ENCODE data around the gene RYR2.
A peak's percentile ranks its signal among the peaks of the same experiment; 100 is the strongest.
"Not testable (repeated sequence)": the region's sequence is repeated elsewhere in the genome, so short reads cannot be mapped to it uniquely, and the experiment has no call there.

The RYR2 gene

DNA sequence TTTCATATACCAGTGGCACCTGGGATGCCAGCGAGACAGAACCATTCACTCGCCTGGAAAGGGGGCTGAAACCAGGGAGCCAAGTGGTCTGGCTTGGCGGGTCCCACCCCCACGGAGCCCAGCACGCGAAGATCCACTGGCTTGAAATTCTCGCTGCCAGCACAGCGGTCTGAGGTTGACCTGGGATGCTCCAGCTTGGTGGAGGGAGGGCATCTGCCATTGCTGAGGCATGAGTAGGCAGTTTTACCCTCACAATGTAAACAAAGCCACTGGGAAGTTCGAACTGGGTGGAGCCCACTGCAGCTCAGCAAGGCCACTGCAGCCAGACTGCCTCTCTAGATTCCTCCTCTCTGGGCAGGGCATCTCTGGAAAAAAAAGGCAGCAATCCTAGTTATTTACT is 778.6 kb downstream of the RYR2 start:
- DNase-seq = not testable (repeated sequence)

DNA sequence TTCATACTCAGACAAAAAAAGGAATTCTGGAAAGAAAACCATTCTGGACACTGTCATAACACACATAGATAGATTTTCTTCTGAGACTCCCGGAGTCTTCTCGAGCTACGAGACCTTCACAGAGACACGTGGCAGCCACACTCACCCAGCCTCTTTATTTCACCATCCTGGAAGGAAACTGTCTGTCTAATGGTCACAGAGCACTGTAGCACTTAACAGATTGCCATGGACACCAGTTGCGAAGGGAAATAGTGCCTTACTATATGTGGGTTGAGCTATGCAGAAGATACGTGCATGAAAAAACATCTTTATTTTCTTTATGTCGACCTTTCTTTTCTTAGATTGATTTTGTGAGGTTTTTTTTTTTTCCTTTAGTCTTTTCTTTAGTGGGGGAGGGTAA is 790.9 kb downstream of the RYR2 start:
- DNase-seq = no peak

DNA sequence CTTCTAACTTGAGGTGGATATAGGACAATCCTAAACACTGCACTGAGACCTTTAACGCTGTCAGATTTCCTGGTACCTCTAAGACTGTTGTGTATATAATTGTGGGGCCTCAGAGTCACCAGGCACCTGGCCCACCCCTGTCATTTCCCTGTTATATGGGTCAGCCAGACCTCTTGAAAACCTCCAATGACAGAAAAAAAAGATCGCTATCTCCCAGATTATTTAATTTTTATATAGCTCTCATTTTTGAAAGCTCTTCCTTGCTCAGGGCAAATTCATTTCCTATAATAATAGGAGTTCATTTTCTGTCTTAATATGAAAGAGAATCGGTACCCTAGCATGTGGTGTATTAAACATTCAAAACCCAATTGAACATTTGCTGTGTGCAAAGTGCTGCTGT is 792.1 kb downstream of the RYR2 start:
- no peak for DNase-seq

DNA sequence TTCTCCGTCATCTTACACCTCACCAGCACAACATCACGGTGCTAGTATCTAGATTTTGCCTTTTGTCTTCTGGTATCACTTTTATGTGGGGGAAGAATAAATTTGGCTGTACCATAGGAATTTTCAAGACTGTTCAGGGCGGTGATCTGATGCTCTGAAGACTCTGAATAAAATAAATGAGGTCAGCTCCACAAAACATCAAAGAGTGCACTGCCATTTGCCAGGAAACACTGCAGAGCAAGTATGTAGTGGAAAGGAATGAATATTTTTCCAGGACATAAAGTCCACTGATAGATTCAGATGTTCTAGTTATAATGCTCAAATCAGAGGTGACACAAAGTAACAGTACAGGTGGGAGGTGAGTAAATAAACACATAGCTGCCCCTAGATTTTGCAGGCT is 792.5 kb downstream of the RYR2 start:
- no peak for DNase-seq

DNA sequence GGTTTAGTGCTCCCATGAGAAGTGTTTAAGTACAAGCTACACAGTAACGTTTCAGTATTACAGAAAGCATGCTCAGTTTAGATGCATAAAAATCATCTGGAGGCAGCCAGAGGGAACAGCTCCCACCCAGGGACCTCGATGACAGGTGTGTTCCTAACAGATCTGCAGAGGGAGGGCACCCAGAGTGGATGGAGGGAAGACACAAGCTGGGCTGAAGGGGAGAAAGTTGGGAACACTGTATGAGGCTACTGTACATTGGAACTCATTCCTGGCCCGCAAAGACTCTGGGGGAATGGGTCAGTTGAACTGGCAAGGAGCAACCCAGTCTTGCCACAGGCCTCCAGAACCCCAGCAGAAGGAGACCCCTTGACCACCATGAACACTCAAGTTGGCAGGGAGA is 796.3 kb downstream of the RYR2 start:
- DNase-seq = no peak

DNA sequence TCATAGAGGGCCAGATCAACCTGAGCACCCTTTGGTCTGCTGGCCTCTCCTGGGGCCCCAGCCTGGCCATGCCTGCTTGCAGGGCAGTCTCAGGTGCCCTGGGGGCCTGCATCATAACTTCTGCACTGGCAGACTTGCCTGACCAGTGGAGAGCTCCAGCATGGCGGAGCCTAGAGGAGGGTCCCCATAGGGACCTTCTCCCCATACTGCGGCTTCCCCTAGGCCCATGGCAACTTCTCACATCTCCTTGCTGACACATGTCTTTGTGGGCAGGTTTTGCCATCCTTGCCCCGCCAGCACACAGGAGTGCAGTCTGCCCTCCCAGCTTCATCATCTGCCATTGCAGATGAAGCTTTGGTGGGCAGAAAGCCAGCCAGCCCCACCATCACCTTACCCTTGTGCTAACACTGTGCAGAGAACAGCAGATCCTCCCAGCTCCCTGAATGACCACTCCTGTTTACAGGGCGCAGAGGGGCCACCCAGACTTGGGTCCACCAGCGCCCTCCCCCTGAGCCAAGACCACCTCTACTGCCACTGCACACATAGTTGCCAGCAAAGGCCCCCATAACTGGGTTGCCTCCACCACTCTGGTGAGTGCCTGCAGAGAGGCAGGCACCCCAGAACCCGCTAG is 797.0 kb downstream of the RYR2 start:
- no peak for DNase-seq

DNA sequence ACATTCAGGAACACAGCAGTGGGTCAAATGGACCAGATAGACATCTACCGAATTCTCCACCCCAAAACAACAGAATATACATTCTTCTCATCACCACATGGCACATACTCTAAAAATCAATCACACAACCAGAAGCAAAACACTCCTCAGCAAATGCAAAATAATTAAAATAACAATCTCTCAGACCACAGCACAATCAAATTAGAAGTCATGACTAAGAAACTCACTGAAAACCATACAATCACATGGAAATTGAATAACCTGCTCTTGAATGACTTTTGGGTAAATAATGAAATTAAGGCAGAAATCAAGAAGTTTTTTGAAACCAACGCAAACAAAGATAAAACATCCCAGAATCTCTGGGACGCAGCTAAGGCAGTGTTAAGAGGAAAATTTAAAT is 799.5 kb downstream of the RYR2 start:
- DNase-seq = no peak

DNA sequence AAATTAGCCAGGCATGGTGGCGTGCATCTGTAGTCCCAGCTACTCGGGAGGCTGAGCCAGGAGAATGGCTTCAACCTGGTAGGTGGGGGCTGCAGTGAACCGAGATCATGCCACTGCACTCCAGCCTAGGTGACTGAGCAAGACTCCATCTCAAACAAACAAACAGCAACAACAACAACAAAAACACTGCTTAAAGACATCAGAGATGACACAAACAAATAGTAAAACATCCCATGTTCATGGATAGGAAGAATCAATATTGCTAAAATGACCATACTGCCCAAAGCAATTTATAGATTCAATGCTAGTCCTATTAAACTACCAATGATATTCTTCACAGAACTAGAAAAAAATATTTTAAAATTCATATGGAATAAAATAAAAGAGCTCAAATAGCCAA is 801.5 kb downstream of the RYR2 start:
- not testable (repeated sequence) for DNase-seq

DNA sequence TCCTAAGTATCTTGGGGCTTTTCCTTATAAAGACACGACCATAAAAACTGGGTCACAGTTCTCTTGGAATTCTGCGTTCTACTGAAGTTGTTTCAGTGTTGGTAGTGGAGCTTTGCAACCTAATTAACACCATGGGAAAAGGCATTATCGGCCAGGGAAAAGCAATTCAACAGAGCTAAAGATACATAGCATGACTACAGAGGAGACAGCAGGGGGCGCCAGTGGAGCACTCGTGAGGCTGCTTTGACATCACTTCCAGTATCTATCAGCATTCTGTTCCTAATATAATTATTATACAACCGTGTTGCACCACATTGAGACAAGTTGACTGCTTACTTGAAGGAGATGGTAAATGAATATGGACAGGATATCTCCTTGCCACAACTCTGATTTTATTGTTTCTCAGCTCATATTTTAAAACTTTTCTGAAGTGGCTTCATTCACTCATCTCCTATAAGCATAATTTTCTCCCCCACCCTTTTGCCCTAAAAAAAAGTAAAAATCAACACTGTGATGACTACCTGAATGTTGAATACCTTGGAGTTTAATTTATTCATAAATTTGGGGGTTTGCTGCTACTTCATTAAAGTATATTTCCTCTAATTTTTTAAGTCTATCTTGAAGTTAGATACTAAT is 809.3 kb downstream of the RYR2 start:
- peak; percentile 50 for DNase-seq

DNA sequence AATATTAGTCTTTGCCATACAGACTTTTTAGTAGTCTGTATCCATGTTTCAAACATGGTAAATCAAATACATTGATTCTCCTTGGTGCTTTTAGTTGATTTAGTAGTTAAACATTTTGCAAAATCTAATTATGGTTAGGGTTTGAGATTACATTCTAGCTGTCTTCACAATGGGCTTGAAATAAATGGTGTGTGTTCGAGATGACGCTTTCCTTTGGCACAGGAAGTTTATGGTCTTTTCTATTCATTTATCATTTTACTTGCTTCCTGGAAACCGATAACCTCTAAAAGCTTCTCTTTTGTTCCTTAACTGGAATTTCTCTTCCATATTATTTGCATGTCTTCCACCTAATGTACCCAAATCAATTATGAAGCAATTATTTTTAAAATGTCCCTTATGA is 810.4 kb downstream of the RYR2 start:
- no peak for DNase-seq

DNA sequence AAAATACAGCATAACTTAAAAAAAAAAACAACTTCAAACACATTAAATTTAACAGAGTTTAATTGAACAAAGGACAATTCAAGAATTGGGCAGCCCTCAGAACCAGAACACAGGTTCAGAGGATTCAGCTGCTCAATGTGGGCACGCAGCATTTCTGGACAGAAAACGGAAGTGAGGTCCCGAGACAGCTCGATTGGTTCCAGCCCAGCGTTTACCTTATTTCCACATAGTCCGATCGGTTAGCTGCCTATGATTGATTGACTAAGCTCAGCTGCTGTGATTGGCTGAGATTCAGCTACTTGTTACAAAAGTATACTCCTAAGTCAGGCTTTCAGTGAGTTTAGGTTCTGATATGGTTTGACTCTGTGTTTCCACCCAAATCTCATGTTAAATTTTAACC is 815.5 kb downstream of the RYR2 start:
- DNase-seq = no peak

DNA sequence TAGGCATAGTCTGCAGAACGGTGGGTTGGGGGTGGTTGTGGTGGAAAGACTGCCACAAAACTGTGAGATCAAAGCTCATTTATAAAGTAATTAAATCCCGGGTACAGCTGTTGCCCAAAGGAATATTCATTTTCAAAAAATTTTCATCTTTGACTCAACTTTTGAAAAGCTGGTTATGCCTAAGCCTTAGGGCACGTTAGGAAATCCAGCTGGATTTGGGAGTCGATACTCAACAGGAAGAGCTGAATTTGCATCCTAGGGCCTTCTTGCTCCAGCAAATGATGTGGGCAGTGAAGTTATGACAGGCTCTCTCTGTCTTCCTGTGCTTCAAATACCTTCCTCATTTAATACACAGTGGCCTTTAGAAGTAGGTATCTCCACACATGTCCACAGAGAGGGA is 817.0 kb downstream of the RYR2 start:
- no peak for DNase-seq

DNA sequence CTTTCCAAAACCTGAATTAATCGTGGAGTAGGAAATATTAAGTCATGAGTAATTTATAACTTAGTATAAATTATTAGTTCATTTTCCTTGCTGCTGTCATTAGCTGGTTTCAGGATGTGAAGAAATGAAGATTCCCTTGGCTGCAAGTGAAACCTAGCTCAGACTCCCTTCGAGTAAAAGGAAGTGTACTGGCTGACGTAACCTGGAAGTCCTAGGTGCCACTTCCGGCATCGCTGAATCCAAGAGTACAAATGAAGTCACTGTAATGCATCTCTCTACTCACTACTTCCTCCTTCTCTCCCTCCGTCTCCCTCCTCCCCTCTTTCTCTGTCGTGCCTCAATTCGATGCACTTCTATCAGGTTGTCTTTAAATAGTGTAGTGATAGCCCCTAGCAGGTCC is 820.0 kb downstream of the RYR2 start:
- no peak for DNase-seq

DNA sequence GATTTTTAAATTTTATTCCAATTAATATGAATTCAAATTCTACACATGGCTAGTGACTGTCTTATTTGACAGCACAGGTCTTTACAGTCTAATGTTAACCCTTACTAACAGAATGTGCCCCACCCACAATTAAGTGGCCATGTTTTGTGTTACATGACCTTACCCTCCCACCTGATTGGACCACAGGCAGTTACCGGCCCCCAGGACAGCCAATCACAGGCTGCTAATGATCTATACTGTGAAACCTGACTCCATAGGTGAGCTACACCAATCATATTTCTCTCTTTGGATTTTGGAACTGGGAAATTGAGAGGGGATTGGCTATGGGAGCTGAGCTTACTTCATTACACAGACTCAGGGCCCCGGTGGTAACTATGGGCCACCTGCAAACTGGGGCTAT is 821.2 kb downstream of the RYR2 start:
- no peak for DNase-seq

DNA sequence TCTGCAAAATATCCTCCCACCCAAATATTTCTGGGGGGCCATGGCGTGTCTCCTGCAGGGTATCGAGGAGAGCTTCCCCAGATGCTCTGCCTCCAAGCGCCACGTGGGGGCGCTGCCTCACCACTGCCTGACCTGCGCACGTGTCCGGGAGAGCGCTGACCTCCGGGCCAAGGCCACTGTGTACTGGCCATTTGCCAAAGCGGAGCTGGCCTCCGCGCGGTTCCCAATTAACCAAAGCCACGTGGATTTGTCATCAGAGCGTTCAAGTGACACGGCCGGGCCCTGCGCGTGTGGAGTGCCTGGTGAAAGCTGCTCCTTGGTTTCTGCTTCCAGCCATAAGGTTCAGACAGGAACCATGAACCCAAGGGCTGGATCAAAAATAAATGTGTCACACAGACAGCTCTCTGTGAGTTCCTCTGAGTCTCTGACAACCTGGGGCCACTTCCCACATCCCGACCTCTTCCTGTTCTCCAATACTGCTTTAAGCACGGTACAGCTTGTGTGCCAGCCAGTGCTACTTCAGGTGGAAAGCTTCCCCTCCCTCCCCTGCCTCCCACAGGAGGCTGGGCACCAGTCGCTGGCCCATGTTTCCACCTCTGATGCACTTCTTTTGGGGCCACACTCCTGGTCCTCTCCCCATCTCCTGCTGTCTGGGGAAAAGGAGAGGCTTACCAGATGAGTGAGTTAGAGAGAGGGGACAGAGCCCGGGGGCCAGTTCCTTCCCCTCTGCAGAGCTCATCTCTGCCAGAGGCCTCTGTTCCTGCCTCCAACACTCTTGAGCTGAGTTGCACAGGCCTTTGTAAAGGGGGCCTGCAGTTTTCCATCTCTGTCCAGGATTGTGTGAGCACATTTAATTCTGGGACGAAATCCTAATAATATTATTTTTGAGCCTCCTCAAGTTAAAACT is 822.6 kb downstream of the RYR2 start:
- DNase-seq = peak; percentile 40

DNA sequence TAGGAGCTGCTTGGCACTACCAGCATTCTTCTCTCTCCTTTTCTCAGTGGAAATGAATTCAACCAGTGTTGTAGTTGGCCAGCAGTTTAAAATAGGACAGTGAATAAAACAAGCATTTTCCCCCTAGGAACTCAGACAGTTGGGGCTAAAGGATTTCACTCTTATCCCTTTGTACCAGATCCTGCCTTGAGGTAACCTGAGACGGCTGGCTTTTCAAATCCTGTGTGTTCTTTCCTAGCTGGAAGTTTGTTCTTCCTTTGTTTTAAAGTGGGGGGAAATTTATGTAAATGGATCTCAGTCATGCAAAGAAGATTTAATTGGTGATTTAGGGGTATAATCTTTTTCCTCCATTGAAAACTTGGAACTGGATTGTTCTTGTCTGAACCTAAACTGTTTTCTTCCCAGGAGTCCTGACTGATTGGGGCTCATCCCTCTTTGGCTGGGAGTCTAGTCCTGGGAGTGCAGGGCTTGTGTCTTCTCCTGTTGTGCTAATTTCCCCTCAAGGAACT is 825.5 kb downstream of the RYR2 start:
- DNase-seq = no peak

DNA sequence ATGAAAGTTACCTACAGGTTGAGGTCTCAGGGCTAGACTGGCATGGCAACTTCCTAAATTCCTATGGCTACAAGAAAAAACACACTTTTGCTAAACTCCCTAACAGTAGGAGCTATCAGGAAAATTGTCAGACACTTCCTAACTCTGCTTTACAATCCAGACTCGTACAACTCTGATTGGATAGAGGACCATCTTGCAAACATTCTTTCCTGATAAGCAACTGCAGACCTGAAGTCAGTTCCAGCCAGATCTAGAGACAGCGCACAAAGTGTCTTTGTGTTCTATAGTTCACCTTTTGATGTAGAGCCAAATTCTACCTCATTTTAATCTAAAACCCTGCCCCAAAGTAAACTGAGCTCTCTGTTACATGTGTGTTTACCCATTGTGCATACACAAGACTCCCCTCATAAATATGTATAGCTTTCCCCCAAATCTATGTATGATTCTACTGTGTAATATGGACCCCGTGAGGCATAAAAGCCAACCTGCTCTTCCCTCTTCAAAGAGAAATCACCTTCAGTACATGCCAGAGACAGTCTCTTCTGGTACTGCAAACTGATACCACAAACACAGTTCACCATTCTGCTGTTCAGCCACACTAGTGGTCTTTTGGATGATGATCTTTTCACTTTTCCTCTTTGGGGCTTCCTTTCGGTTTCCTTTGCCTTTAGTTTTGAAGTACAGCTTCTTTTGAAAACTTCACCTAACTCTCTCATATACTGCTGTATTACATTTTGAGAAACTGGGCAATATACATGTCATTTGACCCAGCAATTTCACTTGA is 827.0 kb downstream of the RYR2 start:
- no peak for DNase-seq

DNA sequence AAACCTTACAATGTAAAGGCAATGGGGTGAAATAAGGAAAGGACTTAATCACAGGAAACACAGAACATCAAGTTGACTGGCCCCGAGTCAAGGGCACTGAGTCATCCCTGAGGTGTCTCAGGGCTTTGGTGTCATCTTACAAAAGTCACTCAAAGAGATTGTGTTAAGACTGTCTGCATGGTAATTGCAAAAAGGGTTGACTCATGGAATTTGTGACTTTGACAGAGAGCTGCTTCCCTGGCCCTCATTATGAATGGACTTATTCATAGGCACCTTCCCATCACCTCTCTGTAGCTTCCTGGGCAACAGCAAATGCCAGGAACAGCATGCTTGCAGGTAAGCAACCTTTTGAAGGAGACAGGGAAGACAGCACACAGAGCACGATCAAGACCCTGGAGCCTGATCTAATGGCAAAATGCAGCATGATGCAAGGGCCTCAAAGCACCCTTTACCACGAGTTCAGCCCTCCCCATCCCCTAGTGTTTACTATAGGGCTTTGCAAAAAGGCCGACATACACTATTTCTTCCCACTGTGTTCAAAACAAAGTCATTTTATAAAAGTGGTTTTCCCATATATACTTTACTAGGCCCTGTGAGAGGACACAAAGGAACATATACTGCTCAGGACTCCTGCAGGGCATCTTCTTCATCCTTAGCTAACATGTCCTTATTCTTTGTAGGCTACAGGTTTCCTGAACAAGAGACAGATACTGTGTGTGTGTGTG is 831.7 kb downstream of the RYR2 start:
- peak; percentile 6 for DNase-seq

DNA sequence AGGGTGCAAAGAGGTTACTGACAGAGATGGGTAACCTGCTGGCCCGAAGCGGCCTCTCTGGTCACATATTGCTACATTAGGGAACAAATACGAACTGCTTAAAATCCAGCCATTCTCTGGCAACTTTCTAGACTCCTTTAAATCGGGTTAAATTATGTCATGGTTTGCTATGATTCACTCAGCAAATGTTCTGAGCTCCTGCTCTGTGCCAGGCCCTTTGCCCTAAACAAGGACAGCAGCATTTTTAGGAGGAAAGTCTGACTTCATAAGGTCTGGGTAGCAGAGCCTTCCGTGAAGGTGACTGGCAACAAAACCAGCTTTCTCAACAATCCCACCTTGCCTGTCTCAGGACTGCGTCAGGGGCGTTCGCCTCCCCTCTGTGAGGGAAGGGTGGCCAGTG is 833.3 kb downstream of the RYR2 start:
- DNase-seq = no peak

DNA sequence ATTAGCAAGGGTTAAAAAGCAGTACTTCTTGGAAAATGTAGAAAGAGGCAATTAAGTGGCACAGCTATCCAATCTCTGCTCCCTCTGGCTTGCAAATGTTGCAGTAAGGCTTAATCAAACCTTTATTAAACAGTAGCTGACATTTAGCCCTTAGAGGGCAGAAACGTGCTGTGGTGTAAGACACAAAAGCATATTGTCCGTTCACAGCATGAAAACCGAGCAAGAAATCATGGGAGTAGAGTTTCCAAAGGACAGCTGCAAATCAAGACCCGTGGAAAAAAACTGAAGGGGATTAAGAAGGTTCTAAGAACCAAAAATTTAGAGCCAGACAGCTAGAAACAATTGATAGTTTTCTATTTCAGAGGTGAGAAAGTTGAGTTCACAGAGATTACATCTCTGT is 835.6 kb downstream of the RYR2 start:
- DNase-seq = no peak

DNA sequence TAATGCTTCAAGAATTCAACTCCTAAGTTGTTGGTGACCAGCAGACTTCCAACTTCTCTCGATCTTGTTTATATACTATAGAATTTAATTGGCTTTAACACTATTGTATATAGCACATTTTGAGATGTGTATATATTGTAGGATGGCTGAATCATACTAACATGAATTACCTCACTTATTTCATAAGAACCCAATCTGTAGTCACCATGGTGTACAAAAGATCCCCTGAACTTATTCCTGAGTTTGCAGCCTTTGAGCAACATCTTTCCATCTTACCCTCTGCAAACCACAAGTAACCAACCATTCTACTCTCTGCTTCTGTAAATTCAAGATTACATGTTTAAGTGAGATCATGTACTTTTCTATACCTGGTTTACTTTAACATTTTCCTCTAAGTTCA is 836.4 kb downstream of the RYR2 start:
- no peak for DNase-seq

DNA sequence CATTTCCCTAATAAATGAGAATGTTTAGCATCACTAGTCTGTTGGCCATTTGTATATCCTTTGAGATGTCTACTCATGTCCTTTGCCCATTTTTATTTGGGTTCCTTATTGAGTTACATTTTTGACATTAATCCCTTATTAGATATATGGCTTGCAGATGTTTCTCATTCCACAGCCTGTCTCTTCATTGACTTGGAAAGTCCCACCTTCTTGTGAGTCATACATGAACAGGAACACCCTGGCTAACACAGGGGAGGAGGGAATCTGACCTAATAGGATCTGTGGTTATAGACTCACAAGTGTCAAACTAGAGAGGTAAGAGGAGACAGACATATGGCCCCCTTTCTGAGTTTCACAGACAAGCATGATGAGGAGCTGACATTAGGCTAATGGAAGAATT is 837.2 kb downstream of the RYR2 start:
- DNase-seq = no peak

Measured in activated CD4-positive, alpha-beta T cell treated with anti-CD3 and anti-CD28 coated beads for 48 hours (primary cell).